IMR-90 (cell line): ENCODE data around the gene SMYD4. TPM values are rescaled to one million over a fixed set of nuclear protein-coding genes. Genes with fewer than 3 reads are reported as not detected.

Source experiments
- ATAC-seq: fragments of 200-7000 bp; cut with Tn5 transposase; 2 replicates; pipeline ENCODE4 v1.9.1; 2020; ENCODE audit warnings: low read depth, mild to moderate bottlenecking, moderate library complexity
- BruUV-seq: library from RNA; stranded (reverse); fragments of 400-500 nt; replicated peaks from 2 replicates; lab custom pipeline; 2021; lab: Mats Ljungman, UMichigan
- CTCF ChIA-PET: fragments of 300-600 bp; formaldehyde crosslinking; extraction: SDS; loops from one replicate; lab custom pipeline; 2021; ENCODE audit warnings: antibody characterized with exemption; lab: Yijun Ruan, JAX
- POLR2A ChIA-PET: fragments of 300-600 bp; sonication (Branson Sonifier 250); formaldehyde crosslinking; loops from one replicate; lab custom pipeline; 2022; ENCODE audit warnings: antibody characterized with exemption; ENCODE audit not compliant: unreplicated experiment; lab: Charles Lee
- DNase-seq: peaks from one replicate; pipeline ENCODE4 v3.0.0; 2013
- H2AFZ ChIP-seq: replicated peaks from 2 replicates; pipeline ENCODE3; 2013; ENCODE audit warnings: low read length, mild to moderate bottlenecking; ENCODE audit not compliant: poor library complexity
- H2AK5ac ChIP-seq: 2 replicates; pipeline ENCODE4 v1.6.1; 2013; ENCODE audit warnings: low read depth, low read length, inconsistent platforms
- H2AK9ac ChIP-seq: replicated peaks from 2 replicates; pipeline ENCODE3; 2013; ENCODE audit warnings: mild to moderate bottlenecking, low read depth, low read length, moderate library complexity; ENCODE audit not compliant: poor library complexity
- H2BK120ac ChIP-seq: 2 replicates; pipeline ENCODE4 v1.6.1; 2013; ENCODE audit warnings: low read depth, low read length, inconsistent platforms
- H2BK15ac ChIP-seq: 3 replicates; pipeline ENCODE4 v1.6.1; 2013; ENCODE audit warnings: low read depth, low read length, inconsistent platforms
- H2BK20ac ChIP-seq: 2 replicates; pipeline ENCODE4 v1.6.1; 2013; ENCODE audit warnings: low read depth, mild to moderate bottlenecking, inconsistent platforms, low read length, moderate library complexity
- H2BK5ac ChIP-seq: 2 replicates; pipeline ENCODE4 v1.6.1; 2013; ENCODE audit warnings: mild to moderate bottlenecking, low read depth, low read length, inconsistent platforms; ENCODE audit not compliant: poor library complexity, severe bottlenecking
- H3K14ac ChIP-seq: replicated peaks from 2 replicates; pipeline ENCODE4 v1.6.1; 2013; ENCODE audit warnings: low read depth, low read length, inconsistent platforms
- H3K18ac ChIP-seq: 2 replicates; pipeline ENCODE4 v1.6.1; 2013; ENCODE audit warnings: low read depth, low read length, control low read depth
- H3K23ac ChIP-seq: 2 replicates; pipeline ENCODE4 v1.6.1; 2013; ENCODE audit warnings: low read depth, low read length, inconsistent platforms
- H3K27ac ChIP-seq: 2 replicates; pipeline ENCODE4 v1.5.1; 2013; ENCODE audit warnings: mild to moderate bottlenecking, control low read depth, low read length; ENCODE audit not compliant: insufficient read depth
- H3K27me3 ChIP-seq: 2 replicates; pipeline ENCODE4 v1.6.1; 2013; ENCODE audit warnings: low read length; ENCODE audit not compliant: control insufficient read depth, insufficient read depth
- H3K36me3 ChIP-seq: 2 replicates; pipeline ENCODE4 v1.6.1; 2013; ENCODE audit warnings: low read length, mixed read lengths; ENCODE audit not compliant: control insufficient read depth, insufficient read depth
- H3K4ac ChIP-seq: 2 replicates; pipeline ENCODE4 v1.6.1; 2013; ENCODE audit warnings: low read depth, low read length, inconsistent platforms
- H3K4me1 ChIP-seq: 2 replicates; pipeline ENCODE4 v1.6.1; 2013; ENCODE audit warnings: low read length, mixed read lengths; ENCODE audit not compliant: control insufficient read depth, insufficient read depth
- H3K4me2 ChIP-seq: 2 replicates; pipeline ENCODE4 v1.6.1; 2013; ENCODE audit warnings: low read depth, mild to moderate bottlenecking, control low read depth, low read length, moderate library complexity
- H3K4me3 ChIP-seq: 2 replicates; pipeline ENCODE4 v1.5.1; 2013; ENCODE audit warnings: low read depth, mild to moderate bottlenecking, control low read depth, low read length, moderate library complexity; ENCODE audit not compliant: insufficient read depth
- H3K56ac ChIP-seq: 2 replicates; pipeline ENCODE4 v1.6.1; 2013; ENCODE audit warnings: low read length, inconsistent platforms; ENCODE audit not compliant: insufficient read depth; ENCODE audit errors: extremely low read depth
- H3K79me1 ChIP-seq, 2 experiments: 2 replicates each; pipeline ENCODE4 v1.6.1; 2013; ENCODE audit warnings: low read length in 2 of 2, inconsistent platforms in 1 of 2, low read depth in 1 of 2
- H3K9ac ChIP-seq: 2 replicates; pipeline ENCODE4 v1.6.1; 2013; ENCODE audit warnings: low read depth, low read length, control low read depth
- H3K9me1 ChIP-seq: 2 replicates; pipeline ENCODE4 v1.6.1; 2013; ENCODE audit warnings: low read length, inconsistent platforms; ENCODE audit not compliant: insufficient read depth
- H3K9me3 ChIP-seq: 2 replicates; pipeline ENCODE4 v1.6.1; 2013; ENCODE audit warnings: low read length; ENCODE audit not compliant: control insufficient read depth, insufficient read depth
- H4K20me1 ChIP-seq: 2 replicates; pipeline ENCODE4 v1.6.1; 2013; ENCODE audit warnings: low read length, inconsistent platforms; ENCODE audit not compliant: insufficient read depth
- H4K5ac ChIP-seq: 2 replicates; pipeline ENCODE4 v1.6.1; 2013; ENCODE audit warnings: mild to moderate bottlenecking, low read depth, low read length, control low read depth
- H4K8ac ChIP-seq, 2 experiments: 2 replicates each; pipeline ENCODE4 v1.6.1; 2013; ENCODE audit warnings: low read depth in 2 of 2, low read length in 2 of 2, control low read depth in 1 of 2, inconsistent platforms in 1 of 2
- H4K91ac ChIP-seq: 2 replicates; pipeline ENCODE4 v1.6.1; 2013; ENCODE audit warnings: low read depth, low read length, inconsistent platforms; ENCODE audit not compliant: insufficient read depth
- BHLHE40 ChIP-seq: fragments of 150-350 bp; IDR thresholded peaks from 2 replicates; pipeline ENCODE4 v1.6.1; 2016; ENCODE audit warnings: mild to moderate bottlenecking, low read depth, low read length
- CEBPB ChIP-seq: IDR thresholded peaks from 2 replicates; pipeline ENCODE4 v1.6.1; 2012; ENCODE audit warnings: low read depth, low read length, improper control_type of control experiment
- CTCF ChIP-seq: conservative IDR thresholded peaks from 2 replicates; pipeline ENCODE4 v1.5.1; 2012; ENCODE audit warnings: mild to moderate bottlenecking, low read depth, low read length, improper control_type of control experiment
- FOS ChIP-seq: fragments of 150-350 bp; IDR thresholded peaks from 2 replicates; pipeline ENCODE4 v1.6.1; 2016; ENCODE audit warnings: low read depth, low read length
- MAFK ChIP-seq: IDR thresholded peaks from 2 replicates; pipeline ENCODE4 v1.6.1; 2012; ENCODE audit warnings: low read depth, low read length, improper control_type of control experiment
- MXI1 ChIP-seq: IDR thresholded peaks from 2 replicates; pipeline ENCODE4 v1.6.1; 2012; ENCODE audit warnings: low read depth, mild to moderate bottlenecking, low read length, moderate library complexity, borderline replicate concordance
- NFE2L2 ChIP-seq: fragments of 150-350 bp; IDR thresholded peaks from 2 replicates; pipeline ENCODE4 v1.6.1; 2016; ENCODE audit warnings: low read depth, mild to moderate bottlenecking, low read length
- RCOR1 ChIP-seq: IDR thresholded peaks from 2 replicates; pipeline ENCODE4 v1.6.1; 2012; ENCODE audit warnings: mild to moderate bottlenecking, low read length, improper control_type of control experiment; ENCODE audit not compliant: insufficient replicate concordance
- USF2 ChIP-seq: fragments of 150-350 bp; IDR thresholded peaks from 2 replicates; pipeline ENCODE4 v1.6.1; 2017; ENCODE audit warnings: mild to moderate bottlenecking, antibody characterized with exemption, low read length, low read depth
- WGBS, 2 experiments: methylation state at CpG; one replicate each; pipeline versions ENCODE4 v1.1.5 to v1.1.7; 2013; ENCODE audit warnings: missing lambda C conversion rate in 2 of 2; ENCODE audit not compliant: insufficient read length in 1 of 2; ENCODE audit errors: extremely low coverage in 2 of 2; 5-methylcytosine and 5-hydroxymethylcytosine counted together
- dilution Hi-C: fragments of 300-500 bp; cut with HindIII; formaldehyde crosslinking; loops from one replicate; pipeline ENCODE4 v1.14.3; 2018; ENCODE audit warnings: low sequenced_read_pairs; ENCODE audit not compliant: unreplicated experiment
- in situ Hi-C: fragments of 300-500 bp; cut with MboI; formaldehyde crosslinking; loops from 3 replicates; pipeline ENCODE4 v1.14.3; 2019; ENCODE audit warnings: low sequenced_read_pairs, inconsistent platforms, mixed read lengths
- intact Hi-C: fragments of 100-400 bp; cut with micrococcal nuclease; formaldehyde crosslinking; loops from 2 replicates; pipeline ENCODE4 v1.10.0; 2022
- polyA plus RNA-seq, 3 experiments: library from polyadenylated mRNA; depleted of rRNA; stranded (reverse); fragments of >200 nt; gene quantifications; 2 replicates each; pipeline ENCODE4 v1.2.3, GENCODE V29; 2012; ENCODE audit warnings: low replicate concordance in 1 of 3
- total RNA-seq: library from RNA; depleted of rRNA; stranded (reverse); fragments of >200 nt; gene quantifications from 2 replicates; pipeline ENCODE4 v1.2.3, GENCODE V29; 2012

SMYD4 gene
- total and polyA plus RNA-seq, 2 of the 4 experiments (the other 2 are of a cell fraction) = 5.3 to 7.2 TPM

DNA sequence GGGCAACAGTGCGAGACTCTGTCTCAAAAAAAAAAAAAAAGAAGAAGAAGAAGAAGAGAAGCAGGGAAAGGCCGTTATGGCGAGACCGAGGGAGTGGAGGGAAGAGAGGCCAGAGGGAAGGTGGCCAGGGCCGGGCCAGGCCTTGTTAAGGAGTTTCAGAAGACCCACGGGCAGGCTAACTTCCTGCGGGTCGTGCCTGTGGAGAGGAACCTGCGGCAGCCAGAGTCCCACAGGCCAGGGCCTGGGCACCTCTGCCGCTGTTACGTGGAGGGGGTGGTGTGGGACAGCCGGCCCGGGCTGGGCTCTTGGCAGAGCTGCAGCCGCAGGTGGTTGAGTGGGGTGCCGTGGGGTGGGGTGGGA lies 99.8 kb downstream of the SMYD4 start:
- Histone ChIP-seq H3K14ac (no peak overlapping the region), H2BK20ac (no peak overlapping the region), H2AK5ac (no peak overlapping the region), H4K5ac (no peak overlapping the region), H3K4me3 (no peak overlapping the region), H2BK120ac (no peak overlapping the region), H3K56ac (no peak overlapping the region), H3K23ac (no peak overlapping the region), H3K4me2 (no peak overlapping the region), H3K36me3 (peaks cover 34% of the 10 kb centered on the region; the same call in 1 of the 2 replicates), H4K8ac (no peak overlapping the region), H2BK5ac (no peak overlapping the region), H4K91ac (no peak overlapping the region), H3K9me1 (peaks cover 7% of the 10 kb centered on the region), H2BK15ac (no peak overlapping the region), H3K9ac (no peak overlapping the region), H3K4me1 (peaks cover 5% of the 10 kb centered on the region), H4K20me1 (no peaks in the 10 kb centered on the region), H3K4ac (no peak overlapping the region), H3K27me3 (no peaks in the 10 kb centered on the region), H3K79me1 (peaks cover 10 to 26% of the 10 kb centered on the region in 2 experiments), H2AFZ (no peak overlapping the region), H2AK9ac (no peak overlapping the region), H3K9me3 (no peaks in the 10 kb centered on the region), H3K27ac (no peak overlapping the region), H3K18ac (no peak overlapping the region)
- WGBS, 2 experiments = 72% methylated on average over 5 of the region's 15 CpGs; no CpG with 5 or more reads in 1 of the 2 experiments
- no TSS peak for BruUV-seq
- intact Hi-C loops = no loop called here
- CTCF ChIA-PET = no interaction called here
- DNase-seq = no peak
- dilution Hi-C loops = no loop called here
- TF ChIP-seq BHLHE40 (no peak), RCOR1 (no peak), NFE2L2 (no peak), MXI1 (no peak), USF2 (no peak), MAFK (no peak), FOS (no peak), CTCF (no peak), CEBPB (no peak)
- in situ Hi-C loops = no loop called here
- no peak for ATAC-seq
- POLR2A ChIA-PET = no interaction called here
